Liver (tissue), 3 donors: ENCODE measurements around the gene MYOM3.

Source experiments
- RAD21 ChIP-seq, 2 donors: IDR thresholded peaks; 2 replicates each; pipeline ENCODE4 v1.6.1; 2016; ENCODE audit warnings: antibody characterized with exemption in 2 of 2, mild to moderate bottlenecking in 2 of 2
- REST ChIP-seq: IDR thresholded peaks from 2 replicates; pipeline ENCODE4 v1.6.1; 2016; ENCODE audit warnings: antibody characterized with exemption, mild to moderate bottlenecking
- TAF1 ChIP-seq: conservative IDR thresholded peaks from 2 replicates; pipeline ENCODE4 v1.6.1; 2016; ENCODE audit warnings: antibody characterized with exemption, mild to moderate bottlenecking
- YY1 ChIP-seq: IDR thresholded peaks from 2 replicates; pipeline ENCODE4 v1.6.1; 2016; ENCODE audit warnings: antibody characterized with exemption, mild to moderate bottlenecking
- TF ChIP-seq, protein P1 (sequence below): fragments of 150-350 bp; IDR thresholded peaks from 2 replicates; pipeline ENCODE4 v1.5.1; 2017; ENCODE audit warnings: improper control_type of control experiment, low read depth, low read length; ENCODE audit not compliant: missing input control
- TF ChIP-seq, protein P2 (sequence below): IDR thresholded peaks from 2 replicates; pipeline ENCODE4 v1.6.1; 2016; ENCODE audit warnings: antibody characterized with exemption
- TF ChIP-seq, protein P3 (sequence below): IDR thresholded peaks from 2 replicates; pipeline ENCODE4 v1.6.1; 2016; ENCODE audit warnings: antibody characterized with exemption
- donor health status: healthy.
- donor health status: healthy.

- TF ChIP-seq, protein P1, sequence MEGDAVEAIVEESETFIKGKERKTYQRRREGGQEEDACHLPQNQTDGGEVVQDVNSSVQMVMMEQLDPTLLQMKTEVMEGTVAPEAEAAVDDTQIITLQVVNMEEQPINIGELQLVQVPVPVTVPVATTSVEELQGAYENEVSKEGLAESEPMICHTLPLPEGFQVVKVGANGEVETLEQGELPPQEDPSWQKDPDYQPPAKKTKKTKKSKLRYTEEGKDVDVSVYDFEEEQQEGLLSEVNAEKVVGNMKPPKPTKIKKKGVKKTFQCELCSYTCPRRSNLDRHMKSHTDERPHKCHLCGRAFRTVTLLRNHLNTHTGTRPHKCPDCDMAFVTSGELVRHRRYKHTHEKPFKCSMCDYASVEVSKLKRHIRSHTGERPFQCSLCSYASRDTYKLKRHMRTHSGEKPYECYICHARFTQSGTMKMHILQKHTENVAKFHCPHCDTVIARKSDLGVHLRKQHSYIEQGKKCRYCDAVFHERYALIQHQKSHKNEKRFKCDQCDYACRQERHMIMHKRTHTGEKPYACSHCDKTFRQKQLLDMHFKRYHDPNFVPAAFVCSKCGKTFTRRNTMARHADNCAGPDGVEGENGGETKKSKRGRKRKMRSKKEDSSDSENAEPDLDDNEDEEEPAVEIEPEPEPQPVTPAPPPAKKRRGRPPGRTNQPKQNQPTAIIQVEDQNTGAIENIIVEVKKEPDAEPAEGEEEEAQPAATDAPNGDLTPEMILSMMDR = no peak
- no peak for TF ChIP-seq TAF1
- TF ChIP-seq REST = no peak
- no peak for TF ChIP-seq RAD21 (IDR thresholded peaks at IDR 0.05)
- TF ChIP-seq, protein P2, sequence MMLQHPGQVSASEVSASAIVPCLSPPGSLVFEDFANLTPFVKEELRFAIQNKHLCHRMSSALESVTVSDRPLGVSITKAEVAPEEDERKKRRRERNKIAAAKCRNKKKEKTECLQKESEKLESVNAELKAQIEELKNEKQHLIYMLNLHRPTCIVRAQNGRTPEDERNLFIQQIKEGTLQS = no peak
- TF ChIP-seq YY1 = no peak
- TF ChIP-seq, protein P3, sequence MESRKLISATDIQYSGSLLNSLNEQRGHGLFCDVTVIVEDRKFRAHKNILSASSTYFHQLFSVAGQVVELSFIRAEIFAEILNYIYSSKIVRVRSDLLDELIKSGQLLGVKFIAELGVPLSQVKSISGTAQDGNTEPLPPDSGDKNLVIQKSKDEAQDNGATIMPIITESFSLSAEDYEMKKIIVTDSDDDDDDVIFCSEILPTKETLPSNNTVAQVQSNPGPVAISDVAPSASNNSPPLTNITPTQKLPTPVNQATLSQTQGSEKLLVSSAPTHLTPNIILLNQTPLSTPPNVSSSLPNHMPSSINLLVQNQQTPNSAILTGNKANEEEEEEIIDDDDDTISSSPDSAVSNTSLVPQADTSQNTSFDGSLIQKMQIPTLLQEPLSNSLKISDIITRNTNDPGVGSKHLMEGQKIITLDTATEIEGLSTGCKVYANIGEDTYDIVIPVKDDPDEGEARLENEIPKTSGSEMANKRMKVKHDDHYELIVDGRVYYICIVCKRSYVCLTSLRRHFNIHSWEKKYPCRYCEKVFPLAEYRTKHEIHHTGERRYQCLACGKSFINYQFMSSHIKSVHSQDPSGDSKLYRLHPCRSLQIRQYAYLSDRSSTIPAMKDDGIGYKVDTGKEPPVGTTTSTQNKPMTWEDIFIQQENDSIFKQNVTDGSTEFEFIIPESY = no peak
Measured at GRCh38 chr1:24147816-24148215, 35.9 kb upstream of the MYOM3 start.
